NB4 (cell line): Measurements from ENCODE around the gene YIPF2.

Experiments used
- CTCF ChIP-seq: IDR thresholded peaks from one replicate; pipeline ENCODE4 v1.5.1; 2012; ENCODE audit warnings: low read depth, low read length
- MYC ChIP-seq: IDR thresholded peaks from 2 replicates; pipeline ENCODE4 v1.6.1; 2011; ENCODE audit warnings: low read depth, low read length
- POLR2A ChIP-seq: IDR thresholded peaks from 2 replicates; pipeline ENCODE4 v1.6.1; 2011; ENCODE audit warnings: mild to moderate bottlenecking; ENCODE audit not compliant: insufficient read length; ENCODE audit errors: extremely low read depth
- TF ChIP-seq, protein P1 (sequence below): IDR thresholded peaks from 2 replicates; pipeline ENCODE4 v1.6.1; 2011; ENCODE audit warnings: low read depth, low read length

GRCh38 chr19:10976131-10976892, 47.9 kb upstream of the YIPF2 start:
- TF ChIP-seq CTCF, result no peak
- TF ChIP-seq, protein P1, sequence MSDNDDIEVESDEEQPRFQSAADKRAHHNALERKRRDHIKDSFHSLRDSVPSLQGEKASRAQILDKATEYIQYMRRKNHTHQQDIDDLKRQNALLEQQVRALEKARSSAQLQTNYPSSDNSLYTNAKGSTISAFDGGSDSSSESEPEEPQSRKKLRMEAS, result no peak
- no peak for TF ChIP-seq MYC
- TF ChIP-seq POLR2A, result no peak
